ENCODE measurements around the gene GUCD1. TPM values are rescaled to one million over a fixed set of nuclear protein-coding genes. Genes with fewer than 3 reads are reported as not detected.

GUCD1 gene
- total RNA-seq, 1 donor from 2014 or later: 242 TPM

DNA sequence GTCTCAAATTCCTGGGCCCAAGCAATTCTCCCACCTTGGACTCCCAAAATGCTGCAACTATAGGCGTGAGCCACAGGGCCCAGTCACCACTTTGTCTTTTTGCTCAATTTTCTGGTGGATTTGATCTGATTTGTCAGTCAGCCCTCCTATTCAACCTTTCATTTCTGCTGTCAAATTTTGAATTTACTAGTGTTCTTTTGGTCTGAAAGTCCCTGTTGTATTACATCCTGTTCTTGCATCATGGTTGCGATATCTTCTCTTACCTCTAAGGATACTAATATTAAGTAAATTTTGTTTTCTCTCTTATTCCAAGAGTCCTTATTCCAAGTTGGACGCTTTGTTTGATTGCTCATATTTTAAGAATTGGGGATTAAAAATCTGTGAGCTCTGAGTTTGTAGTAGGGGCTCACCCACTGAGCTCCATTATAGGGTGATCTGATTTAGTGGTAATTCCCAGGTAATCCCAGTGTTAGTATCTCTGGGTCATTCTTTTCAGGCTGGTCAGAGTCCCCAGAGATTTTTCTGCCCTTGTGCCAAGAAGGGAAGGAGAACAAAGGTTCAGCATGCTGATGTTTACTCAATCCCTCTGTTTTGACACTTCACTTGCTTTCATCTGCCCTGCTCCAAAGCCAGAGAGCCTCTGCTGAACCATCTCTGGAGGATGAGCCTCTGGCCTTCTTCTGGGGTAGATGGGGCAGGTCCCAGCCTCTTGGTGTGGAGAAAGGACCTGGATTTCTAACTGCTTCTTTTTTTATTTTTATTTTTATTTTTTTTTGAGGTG lies 49.8 kb downstream of the GUCD1 start:
- no peak for DNase-seq (ENCODE audit: low read depth)

DNA sequence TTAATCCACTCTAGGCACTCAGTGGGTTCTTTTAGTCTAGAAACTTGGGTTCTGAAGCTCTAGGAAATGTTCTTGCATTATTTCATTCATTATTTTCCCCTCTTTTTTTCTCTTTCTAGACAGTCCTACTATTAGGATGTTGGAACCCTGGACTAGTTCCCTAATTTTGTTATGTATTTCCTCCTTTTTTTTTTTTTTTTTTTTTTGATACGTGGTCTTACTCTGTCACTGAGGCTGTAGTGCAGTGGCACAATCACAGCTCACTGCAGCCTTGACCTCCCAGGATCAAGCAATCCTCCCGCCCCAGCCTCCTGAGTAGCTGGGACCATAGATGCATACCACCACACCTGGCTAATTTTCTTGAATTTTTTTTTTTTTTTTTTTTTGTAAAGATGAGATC lies 50.4 kb downstream of the GUCD1 start:
- no peak for DNase-seq (ENCODE audit: low read depth)

DNA sequence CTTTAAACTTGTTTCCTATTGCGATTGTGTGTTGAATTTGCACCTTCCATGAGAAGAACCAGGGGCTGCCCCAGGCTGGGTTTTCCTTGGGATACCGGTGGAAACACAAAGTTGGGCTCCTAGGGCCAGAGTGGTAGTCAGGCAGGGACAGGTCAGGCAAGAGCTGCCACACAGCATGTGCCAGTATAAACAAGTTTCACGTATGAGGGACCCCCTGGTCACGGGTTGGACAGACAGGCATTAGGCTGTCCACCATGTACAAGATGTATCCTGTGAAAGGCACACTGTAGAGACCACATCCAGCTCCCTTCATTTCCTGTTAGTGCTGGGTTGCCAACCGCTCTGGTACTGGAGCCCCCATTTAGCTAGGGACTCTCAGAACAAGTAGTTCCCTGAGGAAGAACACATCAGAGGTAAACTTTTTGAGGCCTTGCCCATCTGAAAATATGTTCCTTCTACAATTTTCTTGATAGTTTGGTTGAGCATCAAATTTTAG lies 51.0 kb downstream of the GUCD1 start:
- DNase-seq (ENCODE audit: low read depth): no peak

DNA sequence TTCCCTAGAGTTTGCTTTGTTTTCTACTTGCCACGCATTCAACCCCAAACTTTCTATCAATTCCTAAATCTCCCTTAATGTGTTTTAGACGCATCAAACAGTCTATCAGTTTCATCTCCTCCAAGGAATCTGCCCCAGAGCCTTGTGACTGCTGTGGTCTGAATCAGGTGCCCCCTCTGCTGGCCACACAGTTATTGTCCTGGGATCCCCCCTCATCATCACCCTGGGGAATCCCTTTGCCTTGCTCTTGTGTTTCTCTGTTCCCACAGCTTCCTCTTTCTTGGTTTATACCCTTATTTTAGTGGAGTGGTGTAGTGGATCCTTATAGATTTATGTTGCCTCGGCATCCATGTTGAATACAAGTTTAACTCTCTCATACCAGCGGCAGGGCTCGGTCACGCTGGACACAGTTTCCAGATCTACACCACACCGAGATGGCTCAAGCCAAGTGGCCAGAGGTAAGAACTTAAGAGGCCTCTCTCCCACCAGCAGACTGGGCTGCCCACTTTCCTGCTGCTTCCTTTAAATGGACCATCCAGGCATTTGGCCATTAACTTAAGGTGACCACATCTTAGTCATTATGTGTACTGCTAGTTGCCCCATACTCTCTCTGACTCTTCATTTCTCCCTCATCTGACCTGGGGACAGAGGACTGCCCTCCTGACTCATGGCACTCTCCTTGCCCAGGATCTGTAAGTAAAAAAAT lies 51.6 kb downstream of the GUCD1 start:
- peak; percentile 65 for DNase-seq (ENCODE audit: low read depth)

DNA sequence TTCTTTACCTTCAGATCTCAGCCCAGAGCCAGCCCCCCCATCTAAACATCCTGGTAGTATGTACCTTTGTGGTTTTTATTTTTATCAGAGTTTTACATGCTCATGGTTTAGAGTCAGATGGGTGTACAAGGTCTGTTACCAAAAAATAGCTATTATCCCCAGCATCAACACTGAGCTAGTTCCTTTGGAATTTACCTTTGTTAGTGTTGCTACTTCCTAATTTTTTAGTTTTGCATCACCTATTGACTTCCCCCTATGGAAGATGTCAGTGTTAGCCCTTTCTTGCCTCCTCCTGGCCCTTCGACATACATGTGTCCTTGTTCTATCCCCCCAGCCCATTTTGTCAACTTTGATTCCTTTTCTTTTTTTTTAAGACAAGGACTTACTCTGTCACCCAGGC lies 52.4 kb downstream of the GUCD1 start:
- no peak for DNase-seq (ENCODE audit: low read depth)

DNA sequence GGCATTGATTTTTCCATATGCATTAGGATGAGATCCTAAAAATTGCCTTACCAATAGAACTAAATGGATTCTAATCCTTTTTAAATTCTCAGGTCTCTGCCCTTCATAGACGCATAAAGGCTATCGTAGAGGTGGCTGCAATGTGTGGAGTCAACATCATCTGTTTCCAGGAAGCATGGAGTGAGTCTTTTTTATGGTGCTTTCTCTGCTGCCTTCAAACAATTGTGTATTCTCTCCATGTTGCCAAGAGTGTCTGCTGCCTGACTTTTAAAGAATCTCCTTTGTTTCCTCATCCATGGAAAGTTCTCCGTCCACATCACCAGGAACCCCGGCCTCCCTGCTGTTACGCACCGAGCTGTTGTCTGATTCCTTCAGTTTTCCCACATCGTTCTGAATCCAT lies 52.9 kb downstream of the GUCD1 start:
- DNase-seq (ENCODE audit: low read depth): no peak

DNA sequence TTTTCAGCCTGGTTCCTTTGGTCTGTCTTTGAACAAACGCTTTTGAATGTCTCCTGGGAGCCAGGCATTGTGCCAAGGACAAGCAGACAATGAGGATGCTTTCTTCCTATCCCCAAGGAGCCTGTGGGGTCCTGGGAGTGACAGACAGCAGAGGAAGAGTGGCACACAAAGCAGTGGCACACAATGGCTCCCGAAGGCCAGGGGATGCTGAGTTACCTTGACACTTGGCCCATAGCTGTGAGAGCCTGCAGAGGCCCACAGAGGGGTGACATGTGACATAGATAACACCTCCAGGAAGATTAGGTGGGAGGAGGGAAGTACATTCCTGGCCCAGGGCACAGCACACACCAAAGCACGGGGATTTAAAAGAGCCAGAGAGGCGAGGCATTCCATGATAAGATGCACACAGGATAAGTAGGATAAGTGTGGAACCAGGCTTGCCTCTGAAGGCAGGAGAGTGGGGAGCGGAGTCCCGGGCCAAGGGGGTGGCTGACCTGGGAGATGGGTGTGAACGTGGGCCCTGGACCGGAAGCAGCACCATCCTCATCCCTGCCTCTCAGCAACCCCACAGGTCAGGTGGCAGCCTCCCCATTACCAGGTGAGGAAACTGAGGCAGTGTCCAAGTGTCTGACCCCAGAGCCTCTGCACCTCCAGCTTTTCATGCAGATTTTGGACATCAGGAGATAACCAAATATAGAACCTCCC lies 53.5 kb downstream of the GUCD1 start:
- DNase-seq (ENCODE audit: low read depth): no peak

DNA sequence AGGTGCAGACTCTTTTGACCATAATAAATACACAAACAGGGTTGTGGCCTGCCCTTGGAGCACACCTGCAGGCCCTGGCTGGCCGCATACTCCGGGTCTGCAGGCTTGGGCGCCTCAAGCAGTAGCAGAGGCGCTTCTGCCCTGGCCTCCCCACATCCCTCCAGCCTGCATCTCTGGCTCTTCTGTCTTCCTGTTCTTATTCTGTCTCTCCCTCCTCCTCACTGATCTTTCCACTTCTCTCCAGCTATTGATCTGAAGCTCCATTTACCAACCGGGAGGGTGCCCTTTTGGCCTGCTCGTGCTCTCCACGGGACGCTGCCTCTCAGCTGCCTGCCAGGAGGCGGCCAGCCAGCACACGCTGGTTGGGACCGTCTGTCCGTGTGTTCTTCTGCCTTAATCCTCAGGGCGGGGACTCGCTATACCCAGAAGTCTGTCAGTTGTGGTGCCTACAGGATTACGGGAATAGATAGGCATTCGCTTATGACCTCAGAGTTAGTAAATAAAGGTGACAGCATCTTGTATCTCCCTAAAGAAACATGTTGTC lies 54.6 kb downstream of the GUCD1 start:
- DNase-seq (ENCODE audit: low read depth): peak; percentile 34

DNA sequence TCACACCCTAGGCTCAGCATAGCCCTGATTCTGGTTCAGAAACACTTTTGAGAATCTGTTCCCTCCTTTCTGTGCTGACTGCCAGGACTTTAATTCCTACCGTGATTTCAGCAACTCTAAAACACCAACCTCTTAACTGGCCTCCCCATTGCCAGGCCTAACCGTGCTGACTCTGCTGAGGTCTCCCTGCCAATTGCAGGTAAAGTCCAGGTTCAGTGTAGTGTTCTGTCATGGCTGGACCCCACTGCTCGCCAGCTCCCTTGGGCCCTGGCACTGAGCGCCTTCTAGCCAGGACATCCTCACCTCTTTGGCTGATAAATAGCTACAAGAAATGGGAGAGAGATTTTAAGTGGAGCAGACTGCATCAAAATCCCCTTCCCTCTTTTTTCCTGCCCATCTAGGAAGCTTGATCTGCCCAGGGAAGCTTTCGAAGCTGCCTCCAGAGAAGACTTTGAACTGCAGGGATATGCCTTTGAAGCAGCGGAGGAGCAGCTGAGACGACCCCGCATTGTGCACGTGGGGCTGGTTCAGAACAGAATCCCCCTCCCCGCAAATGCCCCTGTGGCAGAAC lies 55.1 kb downstream of the GUCD1 start:
- DNase-seq (ENCODE audit: low read depth): no peak

DNA sequence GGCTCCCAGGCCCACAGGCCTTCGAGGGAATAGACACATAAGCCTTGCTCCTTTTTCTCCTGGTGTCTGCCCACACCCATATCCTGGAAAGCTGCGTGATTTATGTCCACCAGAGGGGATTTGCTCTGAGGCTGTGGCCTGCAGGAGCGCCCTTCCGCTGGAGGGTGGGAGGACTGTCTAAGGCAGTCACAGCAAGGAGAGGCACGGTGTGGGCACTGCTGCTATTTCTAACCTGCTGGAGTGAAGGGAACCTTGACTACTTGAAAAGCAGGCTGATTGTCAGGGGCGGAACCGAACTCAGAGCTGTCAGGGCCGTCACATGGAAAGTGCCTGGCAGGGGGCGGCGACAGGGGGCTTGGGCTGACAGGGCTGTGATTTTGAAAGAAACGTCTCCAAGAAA lies 56.1 kb downstream of the GUCD1 start:
- DNase-seq (ENCODE audit: low read depth): no peak

DNA sequence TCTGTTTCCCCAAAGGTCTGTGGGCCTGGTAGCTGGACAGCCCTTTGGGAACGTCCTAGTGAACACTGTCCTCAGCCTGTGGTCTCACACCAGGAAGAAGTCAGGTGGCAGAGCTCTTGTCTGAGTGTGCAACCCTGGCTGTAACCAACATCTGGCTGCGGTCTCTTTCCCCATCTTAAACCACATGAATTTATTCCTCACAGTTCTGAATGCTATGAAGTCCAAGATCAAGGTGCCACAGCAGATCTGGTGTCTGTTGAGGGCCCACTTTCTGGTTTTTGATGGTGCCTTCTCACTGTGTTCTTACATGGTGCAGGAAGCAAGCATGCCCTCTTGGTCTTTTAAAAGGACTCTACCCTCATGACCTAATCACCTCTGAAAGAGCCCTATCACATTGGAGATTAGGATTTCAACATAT lies 57.1 kb downstream of the GUCD1 start:
- no peak for DNase-seq (ENCODE audit: low read depth)

DNA sequence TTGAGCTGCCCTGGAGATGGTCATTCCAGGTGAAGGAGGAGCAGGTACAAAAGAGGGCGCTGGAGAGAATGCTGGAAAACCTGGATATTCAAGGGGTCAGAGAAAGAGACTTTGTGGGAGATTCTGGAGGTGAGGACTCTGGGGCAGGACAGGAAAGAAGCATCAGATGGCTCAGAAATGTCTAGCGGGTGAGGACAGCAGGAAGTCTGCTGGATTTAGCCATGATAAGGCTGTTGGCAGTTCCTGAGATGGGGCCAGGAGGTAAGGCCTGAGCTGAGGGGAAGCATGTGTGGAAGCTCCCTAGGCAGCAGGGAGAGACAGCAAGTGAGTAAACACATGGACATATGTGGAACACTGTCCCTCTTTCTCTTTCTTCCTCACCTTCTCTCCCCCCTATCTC lies 58.3 kb downstream of the GUCD1 start:
- no peak for DNase-seq (ENCODE audit: low read depth)

DNA sequence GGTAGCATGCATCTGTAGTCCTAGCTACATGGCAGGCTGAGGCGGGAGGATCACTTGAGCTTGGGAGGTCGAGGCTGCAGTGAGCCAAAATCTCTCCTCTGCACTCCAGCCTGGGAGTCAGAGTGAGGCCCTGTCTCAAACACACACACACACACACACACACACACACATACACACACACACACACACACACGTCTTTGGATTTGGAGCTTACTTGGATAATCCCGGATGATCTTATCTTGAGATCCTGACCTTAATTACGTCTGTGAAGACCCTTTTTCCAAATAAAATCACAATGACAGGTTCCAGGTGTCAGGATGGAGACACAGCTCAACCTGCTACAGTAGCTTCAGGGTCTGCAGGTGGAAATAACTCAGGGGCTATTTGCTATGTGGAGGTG lies 58.7 kb downstream of the GUCD1 start:
- DNase-seq (ENCODE audit: low read depth): no peak

DNA sequence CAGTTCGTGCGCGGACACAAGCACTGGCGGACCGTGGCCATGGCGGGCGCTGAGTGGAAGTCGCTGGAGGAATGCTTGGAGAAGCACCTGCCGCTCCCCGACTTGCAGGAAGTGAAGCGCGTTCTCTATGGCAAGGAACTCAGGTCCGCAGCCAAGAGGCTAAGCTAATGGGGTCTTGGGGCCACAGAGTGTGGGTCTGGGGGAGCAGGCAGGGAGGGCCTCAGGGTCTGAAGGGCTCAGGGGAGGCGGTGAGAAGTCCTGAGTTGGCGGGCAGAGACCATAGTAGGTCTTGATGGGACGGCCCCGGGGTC lies 59.6 kb downstream of the GUCD1 start:
- DNase-seq (ENCODE audit: low read depth): no peak

DNA sequence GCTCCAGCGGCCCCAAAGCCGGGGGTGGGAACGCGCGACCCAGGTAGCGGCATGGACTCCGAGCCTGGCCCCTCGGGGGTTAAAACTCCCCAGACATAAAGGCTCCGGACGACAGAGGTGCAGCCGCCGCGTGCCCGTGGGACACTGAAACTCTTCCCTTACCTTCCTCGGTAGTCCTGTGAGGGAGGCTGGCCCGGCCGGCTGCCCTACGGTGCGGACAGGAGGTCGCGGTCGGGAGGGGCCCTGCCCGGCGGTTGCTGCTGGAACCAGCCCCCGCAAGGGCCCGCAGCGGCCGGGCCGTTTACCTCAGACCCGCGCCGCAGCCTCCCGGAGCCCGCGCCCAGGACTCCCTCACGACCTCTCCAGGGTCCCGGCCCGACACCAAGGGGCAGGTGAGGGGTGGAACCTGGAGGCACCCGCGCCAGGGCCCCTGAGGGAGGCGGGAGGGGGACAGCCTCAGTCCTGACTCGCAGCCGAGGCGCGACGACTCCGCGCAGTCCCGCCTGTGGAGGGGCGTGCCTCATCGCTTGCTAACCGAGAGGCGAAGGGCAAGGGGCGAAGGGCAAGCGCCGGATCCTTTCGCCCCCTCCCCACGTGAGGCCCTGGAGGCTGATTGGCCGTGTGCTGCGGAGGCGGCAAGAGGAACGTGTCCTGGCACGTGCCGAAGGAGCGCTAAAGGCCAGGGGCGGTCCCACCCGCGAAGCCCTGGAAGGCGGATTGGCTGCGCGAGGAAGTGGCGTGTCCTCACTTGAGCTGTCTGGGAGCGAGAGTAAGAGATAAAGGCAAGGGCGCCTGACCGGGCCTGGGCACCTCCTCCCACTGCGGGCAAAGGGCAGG lies 60.2 kb downstream of the GUCD1 start, which contains the start of gene UPB1:
Gene UPB1, plus strand, starts transcription at position 805 of the 837 bp plus-strand sequence. CDS start 72 bp downstream, outside the sequence.
- DNase-seq (ENCODE audit: low read depth): no peak

DNA sequence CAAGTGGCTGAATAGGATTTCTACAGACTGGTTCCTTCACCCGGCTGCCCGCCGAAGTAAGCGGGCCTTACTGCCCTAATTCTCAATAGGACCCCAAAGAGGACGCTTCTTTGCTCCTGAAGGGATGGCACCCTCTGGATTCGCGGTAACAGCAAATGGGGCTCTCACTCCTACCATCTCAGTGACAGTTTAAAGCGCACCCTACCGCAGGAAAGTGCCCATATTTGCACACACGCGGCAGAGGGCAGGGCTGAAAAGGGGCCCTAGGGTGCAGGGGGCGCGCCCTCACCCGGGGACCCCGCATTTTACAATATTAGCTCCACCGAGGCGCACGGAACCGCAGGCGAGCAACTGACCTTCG lies 60.8 kb downstream of the GUCD1 start:
- no peak for DNase-seq (ENCODE audit: low read depth)

DNA sequence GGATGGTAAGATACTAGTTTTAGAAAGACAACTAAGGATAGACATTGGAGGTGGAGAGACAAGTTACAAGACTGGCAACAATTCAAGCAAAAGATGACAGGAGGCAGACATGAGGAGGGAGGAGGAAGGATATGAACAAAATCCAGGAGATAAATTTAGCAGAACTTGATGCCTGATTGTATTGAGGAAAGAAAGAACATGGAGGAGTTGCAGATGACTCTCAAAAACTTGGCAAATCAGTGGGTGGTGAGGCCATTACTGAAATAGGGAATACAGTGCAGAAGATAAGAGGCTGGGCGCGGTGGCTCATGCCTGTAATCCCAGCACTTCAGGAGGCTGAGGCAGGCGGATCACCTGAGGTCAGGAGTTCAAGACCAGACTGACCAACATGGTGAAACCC lies 62.5 kb downstream of the GUCD1 start:
- DNase-seq (ENCODE audit: low read depth): no peak
